GM12873 (cell line): ENCODE data around the gene FBXO33.

Source experiments
- CTCF ChIP-seq: IDR thresholded peaks from 2 replicates; pipeline ENCODE4 v1.5.1; 2012; ENCODE audit warnings: low read depth, mild to moderate bottlenecking, moderate library complexity, low read length, control low read depth; ENCODE audit not compliant: insufficient read depth; ENCODE audit errors: missing control alignments

The FBXO33 gene

GRCh38 chr14:39432179-39432618 lies at the start of gene FBXO33:
Gene FBXO33, minus strand, starts transcription at chr14:39432433. Its CDS starts 271 bp downstream, at chr14:39432162.
- TF ChIP-seq CTCF, result no peak

- TF ChIP-seq CTCF, result no peak
Measured at GRCh38 chr14:39474416-39474911, 42.2 kb upstream of the FBXO33 start.

- no peak for TF ChIP-seq CTCF
Measured at GRCh38 chr14:39472078-39472477, 39.8 kb upstream of the FBXO33 start.

- TF ChIP-seq CTCF, result peak; percentile 85
Measured at GRCh38 chr14:39469094-39469710, 37.0 kb upstream of the FBXO33 start.

- peak; percentile 74 for TF ChIP-seq CTCF
Measured at GRCh38 chr14:39467889-39468524, 35.8 kb upstream of the FBXO33 start.

GRCh38 chr14:39459795-39460478 lies 27.7 kb upstream of the FBXO33 start:
- no peak for TF ChIP-seq CTCF

- no peak for TF ChIP-seq CTCF
Measured at GRCh38 chr14:39456702-39457250, 24.5 kb upstream of the FBXO33 start.
